ENCODE measurements around the gene CERK. TPM values are rescaled to one million over a fixed set of nuclear protein-coding genes. Genes with fewer than 3 reads are reported as not detected.

The CERK gene
- total and polyA plus RNA-seq, 2 of the 13 experiments (the other 11 are each of a cell fraction or from before 2014, with no cell fraction given): 40.3 to 41.9 TPM

- FAIRE-seq: no peak
- no peak for DNase-seq (ENCODE audit: low spot score)
- no peak overlapping the region for H3K27ac ChIP-seq (ENCODE audit: extremely low read length, insufficient read depth, low read length)
- ChIA-PET CTCF (ENCODE audit: low intra/inter-chr PET ratio, low total read pairs) (no interaction called here), POLR2A (no interaction called here)
- no peaks in the 10 kb centered on the region for H3K27me3 ChIP-seq (ENCODE audit: control insufficient read depth in 1 of 2, insufficient read depth in 2 of 2, low read length in 2 of 2)
- H3K4me3 ChIP-seq (replicated peaks in 1 of 3; ENCODE audit: insufficient read depth in 1 of 3, low read depth in 2 of 3, low read length in 3 of 3): no peak overlapping the region
- H2AFZ ChIP-seq (ENCODE audit: low read length): no peak overlapping the region
- 95% methylated on average over 16 of the region's 16 CpGs for WGBS (ENCODE audit: low lambda C conversion rate)
- H4K20me1 ChIP-seq (ENCODE audit: insufficient read depth, low read length): peaks cover 10% of the 10 kb centered on the region; the same call in 1 of the 2 replicates
- ATAC-seq: no peak
- TF ChIP-seq MED13 (CRISPR knock-in tag; IDR thresholded peaks at IDR 0.05): no peak
- peak; percentile 11 for TF ChIP-seq AGO2 (optimal IDR thresholded peaks at IDR 0.05; ENCODE audit: low read depth, low read length)
- no peak for TF ChIP-seq MIXL1 (CRISPR knock-in tag; IDR thresholded peaks at IDR 0.05)
- no peak for TF ChIP-seq SOX13 (IDR thresholded peaks at IDR 0.05)
- TF ChIP-seq SOX13 (CRISPR knock-in tag; conservative IDR thresholded peaks at IDR 0.05 in 1 of 2, IDR thresholded peaks at IDR 0.05 in 1 of 2): no peak
- no peak for TF ChIP-seq JUNB (CRISPR knock-in tag; IDR thresholded peaks at IDR 0.05; ENCODE audit: borderline replicate concordance)
- TF ChIP-seq PCBP2 (optimal IDR thresholded peaks at IDR 0.05; ENCODE audit: low read depth, low read length, poor library complexity, severe bottlenecking): no peak
- TF ChIP-seq TCF12 (IDR thresholded peaks at IDR 0.05): no peak
- TF ChIP-seq TCF12 (CRISPR knock-in tag; IDR thresholded peaks at IDR 0.05): no peak
- TF ChIP-seq PAXIP1 (CRISPR knock-in tag; conservative IDR thresholded peaks at IDR 0.05): no peak
- H3K36me3 ChIP-seq (replicated peaks in 1 of 2; ENCODE audit: control insufficient read depth in 1 of 2, insufficient read depth in 2 of 2, low read length in 2 of 2): peaks cover 11 to 48% of the 10 kb centered on the region in 2 experiments
- no peak overlapping the region for H3K4me2 ChIP-seq (ENCODE audit: low read depth, low read length)
- H3K4me1 ChIP-seq (ENCODE audit: insufficient read depth, low read length): no peaks in the 10 kb centered on the region
- in situ Hi-C loops (cut with HindIII; ENCODE audit: extremely low pct_ligation_motif_present, low pct_unique_long_range_greater_than_20kb): no loop called here
- no peaks in the 10 kb centered on the region for H3K9me3 ChIP-seq (ENCODE audit: low read length)
- H3K9ac ChIP-seq (ENCODE audit: insufficient read depth, low read depth, low read length): no peak overlapping the region
- intact Hi-C loops (cut with micrococcal nuclease; ENCODE audit: unreplicated experiment): no loop called here
- BruUV-seq (replicated peaks): no TSS peak
- peaks cover 3% of the 10 kb centered on the region for H3K79me2 ChIP-seq (ENCODE audit: insufficient read depth, low read length)
These were observed 16.5 kb downstream of the CERK start for GRCh38 chr22:46721501-46722085.

All from HepG2 (cell line).